ENCODE results near the gene RNF126.
"Not testable (repeated sequence)": the region's sequence is repeated elsewhere in the genome, so short reads cannot be mapped to it uniquely, and the experiment has no call there.

The RNF126 gene

DNA sequence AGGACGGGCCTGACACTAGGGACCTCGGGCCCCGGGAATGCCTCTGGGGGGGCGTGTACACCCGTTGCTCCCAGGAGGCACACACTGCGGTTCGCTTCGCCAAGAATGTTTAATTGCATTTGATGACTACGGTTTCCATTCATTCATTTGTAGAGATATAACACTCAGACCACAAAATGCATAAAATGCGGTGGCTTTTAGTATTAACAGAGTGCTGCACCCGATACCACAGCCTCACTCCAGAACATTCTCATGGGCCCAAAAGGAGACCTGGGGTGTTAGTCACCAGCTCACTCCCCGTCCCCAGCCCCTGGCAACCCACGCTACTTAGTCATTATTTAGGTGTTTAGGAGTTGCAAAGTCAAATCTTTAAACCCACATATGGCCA, 51.5 kb downstream of the RNF126 start:
- DNase-seq (ENCODE audit: low read depth), result peak; percentile 43

DNA sequence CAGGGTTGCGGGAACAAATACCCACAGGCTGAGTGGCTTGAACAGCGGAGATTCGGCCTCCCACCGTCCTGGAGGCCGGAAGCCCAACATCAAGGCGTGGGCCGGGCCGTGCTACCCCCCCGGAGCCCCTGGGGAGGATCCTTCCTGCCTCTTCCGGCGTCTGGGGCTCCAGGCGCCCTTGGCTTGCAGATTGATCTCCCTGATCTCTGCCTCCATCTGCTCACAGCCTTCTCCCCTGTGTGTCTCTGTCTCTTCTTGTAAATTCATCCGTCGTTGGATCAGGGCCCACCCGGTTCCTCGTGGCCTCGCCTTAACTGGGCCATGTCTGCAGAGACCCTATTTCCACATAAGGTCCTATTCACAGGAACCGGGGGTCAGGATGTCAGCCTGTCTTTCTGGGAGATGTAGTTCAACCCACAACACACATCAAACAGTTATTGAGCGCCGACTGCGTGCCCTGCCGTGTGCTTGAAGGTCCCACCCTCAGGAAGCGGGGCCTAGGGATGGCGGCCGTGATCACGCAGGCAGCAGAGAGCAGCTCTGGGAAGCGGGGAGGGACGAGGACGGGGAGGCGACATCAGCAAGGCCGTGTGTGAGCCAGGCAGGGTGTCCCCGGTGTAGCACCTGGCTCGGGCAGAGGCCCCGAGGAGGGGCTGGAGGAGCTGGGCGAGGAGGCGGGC, 52.1 kb downstream of the RNF126 start:
- peak; percentile 21 for DNase-seq (ENCODE audit: low read depth)

DNA sequence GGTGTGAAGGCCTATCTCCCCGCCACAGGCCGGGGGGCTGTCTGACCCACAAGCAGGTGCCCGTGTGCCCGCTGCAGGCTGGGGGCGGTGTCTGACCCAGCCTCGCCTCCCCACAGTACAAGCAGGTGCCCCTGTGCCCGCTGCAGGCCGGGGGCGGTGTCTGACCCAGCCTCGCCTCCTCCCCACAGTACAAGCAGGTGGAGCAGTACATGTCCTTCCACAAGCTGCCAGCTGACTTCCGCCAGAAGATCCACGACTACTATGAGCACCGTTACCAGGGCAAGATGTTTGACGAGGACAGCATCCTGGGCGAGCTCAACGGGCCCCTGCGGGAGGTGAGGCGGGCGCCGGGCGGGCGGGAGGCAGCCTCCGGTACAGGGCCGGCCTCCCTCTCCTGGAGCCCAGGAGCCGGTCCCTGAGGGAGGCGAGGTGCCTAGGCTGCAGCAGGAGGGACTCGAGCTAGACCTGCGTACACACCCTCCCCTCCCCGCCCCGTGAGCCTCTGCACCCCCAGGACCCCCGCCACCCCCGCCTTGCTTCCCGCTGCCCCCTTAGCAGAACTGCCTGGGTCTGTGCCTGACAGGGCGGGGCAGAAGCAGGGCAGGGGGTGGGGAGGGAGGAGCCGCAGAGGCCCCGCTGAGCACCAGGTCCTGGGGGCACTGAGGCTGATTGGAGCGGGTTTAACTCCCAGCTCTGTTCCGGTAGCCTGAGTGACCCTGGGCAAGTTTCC, 52.8 kb downstream of the RNF126 start:
- no peak for DNase-seq (ENCODE audit: low read depth)

DNA sequence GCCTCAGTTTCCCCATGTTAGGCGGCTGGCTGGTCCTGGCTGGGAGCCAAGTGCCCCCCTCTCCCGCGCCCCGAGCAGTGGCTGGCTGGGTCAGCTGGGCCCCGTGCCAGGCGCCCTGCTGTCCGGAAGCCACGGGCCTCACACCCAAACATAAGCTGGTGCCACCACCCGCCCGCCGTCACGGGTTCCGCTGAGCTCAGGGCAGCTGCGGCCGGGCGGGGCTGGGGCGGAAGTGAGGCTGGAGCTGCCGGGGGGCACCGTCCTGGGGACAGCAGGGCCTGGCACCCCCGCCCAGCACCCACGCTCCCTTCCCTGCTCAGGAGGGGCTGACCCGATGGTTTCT, 54.0 kb downstream of the RNF126 start:
- DNase-seq (ENCODE audit: low read depth), result no peak

DNA sequence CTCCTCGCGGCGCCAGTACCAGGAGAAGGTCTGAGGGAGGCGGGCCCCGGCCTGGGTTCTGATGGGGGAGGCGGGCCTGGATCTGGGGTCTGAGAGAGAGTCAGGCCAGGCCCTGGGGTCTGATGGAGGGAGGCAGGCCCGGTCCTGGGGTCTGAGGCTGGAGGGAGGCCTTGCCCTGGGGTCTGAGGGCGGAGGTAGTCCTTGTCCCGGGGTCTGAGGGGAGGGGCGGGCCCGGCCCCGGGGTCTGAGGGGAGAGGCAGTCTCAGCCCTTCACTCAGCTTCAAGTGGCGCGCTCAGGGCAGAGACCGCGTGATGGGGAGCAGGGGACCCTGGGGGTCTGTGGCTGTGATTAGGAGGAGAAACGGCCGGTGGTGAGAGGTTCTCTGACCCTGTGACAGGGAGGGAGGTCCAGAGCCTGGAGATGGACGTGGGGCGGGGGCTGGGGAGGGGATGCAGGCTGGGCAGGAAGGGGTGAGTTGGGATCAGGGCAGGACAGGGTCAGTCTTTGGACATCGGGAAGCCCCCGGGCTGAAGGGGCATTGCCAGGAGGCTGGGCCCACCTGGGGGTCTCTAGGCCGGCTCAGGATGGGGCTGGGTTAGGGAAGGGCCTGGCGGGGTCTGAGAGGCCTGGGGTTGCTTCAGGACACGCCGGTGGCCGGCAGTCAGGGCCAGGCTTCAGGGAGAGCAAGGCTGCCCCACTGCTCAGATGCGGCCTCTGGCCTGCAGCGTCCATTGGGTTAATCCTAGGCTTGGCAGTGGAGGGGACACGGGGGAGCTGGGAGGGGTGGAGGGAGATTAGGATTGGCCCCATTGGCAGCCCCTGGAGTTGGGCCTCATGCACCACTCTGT, 54.6 kb downstream of the RNF126 start:
- no peak for DNase-seq (ENCODE audit: low read depth)

DNA sequence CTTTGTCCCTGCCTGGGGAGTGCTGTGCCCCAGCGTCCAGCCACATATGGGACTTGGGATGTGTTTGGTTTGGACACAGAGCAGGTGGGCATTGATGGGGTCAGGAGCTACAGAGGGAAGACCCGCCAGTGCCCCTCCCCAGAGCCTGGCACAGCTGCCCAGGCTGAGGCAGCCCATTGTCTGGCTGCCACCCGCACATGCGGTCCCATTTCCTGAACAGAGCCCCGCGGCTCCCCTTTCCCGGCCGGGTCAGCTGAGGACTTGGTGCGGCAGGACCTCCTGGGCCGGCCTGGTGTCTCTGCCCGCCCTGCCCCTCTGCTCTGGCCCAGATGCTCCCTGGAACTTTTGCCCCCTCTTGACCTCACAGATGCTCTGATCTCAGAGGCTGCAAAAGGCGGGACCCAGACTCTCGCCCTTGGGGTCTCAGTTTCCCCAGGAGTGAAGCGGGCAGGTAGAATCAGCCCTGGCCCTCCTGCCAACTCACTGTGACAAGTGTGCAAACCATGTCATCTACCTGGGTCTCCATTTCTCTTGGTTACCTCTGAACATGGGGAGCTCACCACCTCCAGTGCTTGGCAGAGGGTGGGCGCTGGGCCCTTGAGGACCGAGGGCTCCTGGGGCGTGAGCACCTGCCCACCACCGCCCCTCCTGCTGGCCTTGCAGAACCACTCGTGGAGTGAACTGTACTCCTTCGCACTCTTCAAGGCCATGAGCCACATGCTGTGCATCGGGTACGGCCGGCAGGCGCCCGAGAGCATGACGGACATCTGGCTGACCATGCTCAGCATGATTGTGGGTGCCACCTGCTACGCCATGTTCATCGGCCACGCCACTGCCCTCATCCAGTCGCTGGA, 55.5 kb downstream of the RNF126 start:
- DNase-seq (ENCODE audit: low read depth), result no peak

DNA sequence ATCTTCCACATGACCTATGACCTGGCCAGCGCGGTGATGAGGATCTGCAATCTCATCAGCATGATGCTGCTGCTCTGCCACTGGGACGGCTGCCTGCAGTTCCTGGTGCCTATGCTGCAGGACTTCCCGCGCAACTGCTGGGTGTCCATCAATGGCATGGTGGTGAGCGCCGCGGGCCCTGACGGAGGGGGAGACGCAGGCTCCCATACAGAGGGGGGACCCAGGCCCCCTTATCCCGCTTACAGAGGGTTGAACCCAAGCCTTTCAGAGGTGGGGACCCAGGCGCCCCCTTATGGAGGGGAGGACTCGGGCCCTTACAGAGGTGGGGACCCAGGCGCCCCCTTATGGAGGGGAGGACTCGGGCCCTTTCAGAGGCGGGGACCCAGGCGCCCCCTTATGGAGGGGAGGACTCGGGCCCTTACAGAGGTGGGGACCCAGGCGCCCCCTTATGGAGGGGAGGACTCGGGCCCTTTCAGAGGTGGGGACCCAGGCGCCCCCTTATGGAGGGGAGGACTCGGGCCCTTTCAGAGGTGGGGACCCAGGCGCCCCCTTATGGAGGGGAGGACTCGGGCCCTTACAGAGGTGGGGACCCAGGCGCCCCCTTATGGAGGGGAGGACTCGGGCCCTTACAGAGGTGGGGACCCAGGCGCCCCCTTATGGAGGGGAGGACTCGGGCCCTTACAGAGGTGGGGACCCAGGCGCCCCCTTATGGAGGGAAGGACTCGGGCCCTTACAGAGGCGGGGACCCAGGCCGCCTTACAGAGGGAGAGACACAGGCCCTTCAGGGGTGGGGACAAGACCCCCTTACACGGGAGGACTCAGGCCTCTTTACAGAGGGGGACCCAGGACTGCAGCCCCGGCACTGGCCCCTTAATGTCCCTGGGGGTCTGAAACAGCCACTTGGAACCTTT, 57.7 kb downstream of the RNF126 start:
- not testable (repeated sequence) for DNase-seq (ENCODE audit: low read depth)

DNA sequence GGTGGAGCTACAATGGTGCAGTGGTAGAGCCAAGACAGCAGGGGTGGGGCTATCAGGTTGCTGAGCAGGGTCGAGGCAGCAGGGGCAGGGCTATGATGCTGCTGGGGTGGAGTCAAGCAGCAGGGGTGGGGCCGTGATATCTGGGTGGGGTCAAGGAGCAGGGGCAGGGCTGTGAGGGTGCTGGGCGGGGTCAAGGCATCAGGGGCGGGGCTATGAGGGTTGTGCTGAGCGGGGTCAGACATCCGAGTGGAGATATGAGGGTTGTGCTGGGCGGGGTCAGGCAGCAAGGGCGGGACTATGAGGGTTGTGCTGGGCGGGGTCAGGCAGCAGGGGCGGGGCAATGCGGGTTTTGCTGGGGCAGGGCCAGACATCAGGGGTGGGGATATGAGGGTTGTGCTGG, 58.7 kb downstream of the RNF126 start:
- DNase-seq (ENCODE audit: low read depth), result no peak

DNA sequence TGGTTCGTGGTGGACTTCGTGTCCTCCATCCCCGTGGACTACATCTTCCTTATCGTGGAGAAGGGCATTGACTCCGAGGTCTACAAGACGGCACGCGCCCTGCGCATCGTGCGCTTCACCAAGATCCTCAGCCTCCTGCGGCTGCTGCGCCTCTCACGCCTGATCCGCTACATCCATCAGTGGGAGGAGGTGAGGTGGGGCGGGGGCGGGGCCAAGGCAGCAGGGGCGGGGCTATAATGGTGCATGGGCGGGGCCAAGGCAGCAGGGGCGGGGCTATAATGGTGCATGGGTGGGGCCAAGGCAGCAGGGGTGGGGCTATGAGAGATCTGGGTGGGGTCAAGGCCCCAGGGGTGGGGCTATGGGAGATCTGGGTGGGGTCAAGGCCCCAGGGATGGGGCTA, 59.2 kb downstream of the RNF126 start:
- not testable (repeated sequence) for DNase-seq (ENCODE audit: low read depth)

DNA sequence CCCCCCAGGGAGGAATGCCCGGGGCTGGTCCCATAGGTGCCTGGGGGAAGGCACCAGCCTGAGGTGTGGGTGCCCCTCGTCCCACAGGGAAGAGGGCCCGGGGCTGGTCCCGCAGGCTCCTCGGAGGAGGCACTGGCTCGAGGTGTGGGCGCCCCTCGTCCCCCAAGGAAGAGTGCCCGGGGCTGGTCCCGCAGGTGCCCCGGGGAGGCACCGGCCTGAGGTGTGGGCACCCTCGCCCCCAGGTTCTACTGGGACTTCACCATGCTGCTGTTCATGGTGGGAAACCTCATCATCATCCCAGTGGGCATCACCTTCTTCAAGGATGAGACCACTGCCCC, 59.7 kb downstream of the RNF126 start:
- DNase-seq (ENCODE audit: low read depth), result not testable (repeated sequence)

DNA sequence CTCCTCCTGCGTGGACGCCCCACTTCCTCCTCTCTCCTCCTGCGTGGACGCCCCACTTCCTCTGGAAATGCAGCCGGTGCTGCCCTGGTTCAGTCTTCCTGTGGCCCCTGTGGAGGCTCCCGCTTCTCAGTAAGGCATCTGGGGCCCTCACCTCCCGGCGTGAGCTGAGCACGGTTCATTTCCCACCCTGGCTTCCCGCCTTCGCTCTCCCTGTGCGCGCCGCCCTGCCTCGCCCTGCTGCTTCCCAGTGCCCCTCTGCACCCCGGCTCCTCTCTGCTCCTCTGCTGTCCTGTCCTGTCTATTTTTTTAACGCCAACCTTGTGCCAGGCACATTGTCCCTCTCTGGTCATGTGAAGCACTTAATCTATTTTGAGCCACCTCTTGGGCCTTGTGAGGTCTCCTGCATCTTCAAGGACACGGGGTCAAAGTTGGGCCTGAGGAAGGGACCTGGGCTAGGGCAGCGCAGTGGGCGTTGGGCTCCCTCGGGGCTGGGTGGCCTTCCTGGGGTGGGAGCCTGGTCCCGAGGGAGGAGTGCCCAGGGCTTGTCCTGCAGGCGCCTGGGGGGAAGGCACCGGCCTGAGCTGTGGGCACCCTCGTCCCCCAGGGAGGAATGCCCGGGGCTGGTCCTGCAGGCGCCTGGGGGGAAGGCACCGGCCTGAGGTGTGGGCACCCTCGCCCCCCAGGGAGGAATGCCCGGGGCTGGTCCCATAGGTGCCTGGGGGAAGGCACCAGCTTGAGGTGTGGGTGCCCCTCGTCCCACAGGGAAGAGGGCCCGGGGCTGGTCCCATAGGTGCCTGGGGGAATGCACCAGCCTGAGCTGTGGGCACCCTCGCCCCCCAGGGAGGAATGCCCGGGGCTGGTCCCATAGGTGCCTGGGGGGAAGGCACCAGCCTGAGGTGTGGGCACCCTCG, 60.4 kb downstream of the RNF126 start:
- no peak for DNase-seq (ENCODE audit: low read depth)

DNA sequence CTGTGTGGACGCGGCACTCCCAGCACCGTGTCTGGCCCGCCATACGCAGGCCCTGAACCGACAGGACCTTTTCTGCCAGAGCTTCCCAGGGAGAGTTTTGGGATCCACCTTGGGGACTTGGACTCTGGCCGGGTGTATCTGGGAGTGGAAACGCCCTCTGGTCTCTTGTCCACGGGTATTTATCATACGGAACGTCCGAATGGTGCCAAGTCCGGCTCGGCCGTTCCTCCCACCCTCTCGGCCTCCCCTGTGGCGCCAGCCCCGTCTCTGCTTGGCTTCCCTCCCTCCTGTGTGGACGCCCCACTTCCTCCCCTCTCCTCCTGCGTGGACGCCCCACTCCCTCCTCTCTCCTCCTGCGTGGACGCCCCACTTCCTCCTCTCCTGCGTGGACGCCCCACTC, 61.2 kb downstream of the RNF126 start:
- no peak for DNase-seq (ENCODE audit: low read depth)

DNA sequence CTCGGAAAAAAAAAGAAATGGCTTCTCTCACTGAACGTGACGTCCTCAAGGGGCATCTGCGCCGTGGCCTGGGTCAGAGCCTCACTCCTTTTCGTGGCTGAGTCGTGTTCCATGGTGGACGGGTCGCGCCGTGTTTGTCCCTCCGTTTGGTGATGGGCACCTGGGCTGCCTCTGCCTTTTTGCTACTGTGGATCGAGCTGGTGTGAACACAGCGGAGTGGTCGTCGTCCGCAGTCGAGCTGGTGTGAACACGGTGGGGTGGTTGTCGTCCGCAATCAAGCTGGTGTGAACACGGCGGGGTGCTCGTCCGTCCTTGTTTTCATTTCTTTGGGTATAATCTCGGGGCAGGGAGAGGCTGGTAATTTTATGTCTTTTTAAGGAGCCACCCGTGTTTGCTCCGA, 61.7 kb downstream of the RNF126 start:
- no peak for DNase-seq (ENCODE audit: low read depth)
